Endodermal cell (in vitro differentiated cells): ENCODE measurements around the gene CEACAM19. TPM values are rescaled to one million over a fixed set of nuclear protein-coding genes. Genes with fewer than 3 reads are reported as not detected.

Source experiments
- DNase-seq: peaks from one replicate; pipeline ENCODE4 v3.0.0-alpha.2; 2017
- H3K27ac ChIP-seq: 2 replicates; pipeline ENCODE4 v1.5.1; 2013; ENCODE audit warnings: mild to moderate bottlenecking, low read depth, low read length, moderate library complexity
- H3K27me3 ChIP-seq: 2 replicates; pipeline ENCODE4 v1.6.1; 2013; ENCODE audit warnings: mild to moderate bottlenecking, low read length, moderate library complexity; ENCODE audit not compliant: insufficient read depth, control insufficient read depth, poor library complexity, severe bottlenecking
- H3K36me3 ChIP-seq: 2 replicates; pipeline ENCODE4 v1.7.0; 2013; ENCODE audit warnings: mild to moderate bottlenecking, low read length, moderate library complexity; ENCODE audit not compliant: control insufficient read depth, insufficient read depth
- H3K4me1 ChIP-seq: one replicate; pipeline ENCODE4 v1.7.0; 2013; ENCODE audit warnings: low read length; ENCODE audit not compliant: control insufficient read depth, insufficient read depth
- H3K4me3 ChIP-seq: 2 replicates; pipeline ENCODE4 v1.5.1; 2013; ENCODE audit warnings: mild to moderate bottlenecking, low read length, moderate library complexity
- H3K9ac ChIP-seq: 2 replicates; pipeline ENCODE4 v1.6.1; 2013; ENCODE audit warnings: mild to moderate bottlenecking, low read length, moderate library complexity; ENCODE audit not compliant: poor library complexity, severe bottlenecking; ENCODE audit errors: extremely low read depth
- H3K9me3 ChIP-seq: 2 replicates; pipeline ENCODE4 v1.6.1; 2013; ENCODE audit warnings: mild to moderate bottlenecking, low read length, moderate library complexity; ENCODE audit not compliant: control insufficient read depth
- H3K27ac Mint-ChIP-seq: 2 replicates; pipeline ENCODE4 v1.8.0; 2020; ENCODE audit warnings: mixed read lengths
- H3K27me3 Mint-ChIP-seq: 2 replicates; pipeline ENCODE4 v1.8.0; 2021; ENCODE audit warnings: mild to moderate bottlenecking, mixed read lengths; ENCODE audit not compliant: insufficient read depth
- H3K36me3 Mint-ChIP-seq: 2 replicates; pipeline ENCODE4 v1.8.0; 2020; ENCODE audit warnings: low read depth, mixed read lengths
- H3K4me1 Mint-ChIP-seq: 2 replicates; pipeline ENCODE4 v1.8.0; 2020; ENCODE audit warnings: mixed read lengths
- H3K4me3 Mint-ChIP-seq: 2 replicates; pipeline ENCODE4 v1.8.0; 2020; ENCODE audit warnings: mild to moderate bottlenecking, moderate library complexity, mixed read lengths
- H3K9me3 Mint-ChIP-seq: 2 replicates; pipeline ENCODE4 v1.8.0; 2020; ENCODE audit warnings: mild to moderate bottlenecking, mixed read lengths
- CTCF ChIP-seq: fragments of 200-600 bp; sonication (generic); conservative IDR thresholded peaks from 2 replicates; pipeline ENCODE4 v1.5.0; 2021; ENCODE audit warnings: antibody characterized with exemption, mild to moderate bottlenecking
- WGBS, 2 experiments: methylation state at CpG; one replicate each; pipeline versions ENCODE4 v1.1.5 to v1.1.7; 2013; ENCODE audit warnings: missing lambda C conversion rate in 2 of 2, mixed read lengths in 1 of 2; ENCODE audit not compliant: insufficient coverage in 1 of 2, insufficient read length in 1 of 2; 5-methylcytosine and 5-hydroxymethylcytosine counted together
- total RNA-seq, 2 donors: library from RNA; stranded (reverse); fragmentation: NEBNext Ultra II Directional in 1 of 2; extraction: Animal tissue kit (Norgen Biotek cat#: 25700) in 1 of 2; gene quantifications; 2 replicates in 1 of 2; 3 replicates in 1 of 2; pipeline ENCODE4 v1.2.1, GENCODE V29; 2021

The CEACAM19 gene
- total RNA-seq, 2 donors from 2014 or later, result 2.2 to 2.8 TPM

DNA sequence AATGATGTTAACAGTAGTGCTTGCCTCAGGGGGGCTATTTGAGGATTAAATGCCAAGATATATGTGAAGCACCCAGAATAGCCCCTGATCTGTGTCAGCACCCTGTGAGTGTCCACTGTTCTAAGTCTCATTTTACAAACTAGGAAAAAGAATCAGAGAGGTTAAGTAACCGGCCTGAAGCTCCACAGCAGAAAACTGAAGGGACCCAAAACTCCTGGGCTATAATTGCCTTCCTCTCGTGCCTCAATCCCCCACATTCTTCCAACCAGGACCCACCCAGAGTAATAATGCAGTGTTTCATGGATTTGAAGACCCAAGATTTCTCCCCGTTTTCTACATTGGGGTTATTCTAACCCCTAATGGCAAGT, 25.2 kb upstream of the CEACAM19 start:
- H3K4me1 ChIP-seq, result no peaks in the 10 kb centered on the region
- no peak for DNase-seq
- H3K27ac ChIP-seq, result no peak overlapping the region
- peaks cover 41% of the 10 kb centered on the region for H3K36me3 Mint-ChIP-seq
- H3K9me3 ChIP-seq, result no peaks in the 10 kb centered on the region
- no peaks in the 10 kb centered on the region for H3K4me1 Mint-ChIP-seq
- H3K27me3 Mint-ChIP-seq, result peaks cover 17% of the 10 kb centered on the region
- no peak overlapping the region for H3K4me3 Mint-ChIP-seq
- no peaks in the 10 kb centered on the region for H3K9me3 Mint-ChIP-seq
- 96 to 100% methylated on average over 2 to 3 of the region's 3 CpGs for WGBS, 2 experiments
- peaks cover 38% of the 10 kb centered on the region for H3K36me3 ChIP-seq
- no peaks in the 10 kb centered on the region for H3K27me3 ChIP-seq
- no peak overlapping the region for H3K4me3 ChIP-seq
- TF ChIP-seq CTCF, result no peak
- H3K27ac Mint-ChIP-seq, result no peak overlapping the region
- H3K9ac ChIP-seq, result no peak overlapping the region

- no peak for TF ChIP-seq CTCF
- H3K4me3 Mint-ChIP-seq, result no peak overlapping the region
These were observed 24.1 kb upstream of the CEACAM19 start for GRCh38 chr19:44647144-44647543.

GRCh38 chr19:44648631-44649251, 22.5 kb upstream of the CEACAM19 start:
- DNase-seq, result no peak
- no peak overlapping the region for H3K4me3 Mint-ChIP-seq
- H3K27ac ChIP-seq, result no peak overlapping the region
- H3K27ac Mint-ChIP-seq, result no peak overlapping the region
- no peaks in the 10 kb centered on the region for H3K27me3 ChIP-seq
- H3K36me3 ChIP-seq, result peaks cover 58% of the 10 kb centered on the region
- peaks cover 58% of the 10 kb centered on the region for H3K36me3 Mint-ChIP-seq
- H3K9me3 Mint-ChIP-seq, result no peaks in the 10 kb centered on the region
- H3K4me1 Mint-ChIP-seq, result no peaks in the 10 kb centered on the region
- no peaks in the 10 kb centered on the region for H3K4me1 ChIP-seq
- no peaks in the 10 kb centered on the region for H3K9me3 ChIP-seq
- no peak for TF ChIP-seq CTCF
- 92% methylated on average over 2 to 3 of the region's 3 CpGs for WGBS, 2 experiments
- H3K27me3 Mint-ChIP-seq, result no peaks in the 10 kb centered on the region
- H3K4me3 ChIP-seq, result no peak overlapping the region
- no peak overlapping the region for H3K9ac ChIP-seq

More at GRCh38 chr19:44647144-44647543, 24.1 kb upstream of the CEACAM19 start:
- Mint-ChIP-seq H3K36me3 (peaks cover 47% of the 10 kb centered on the region), H3K9me3 (no peaks in the 10 kb centered on the region), H3K4me1 (no peaks in the 10 kb centered on the region), H3K27me3 (peaks cover 10% of the 10 kb centered on the region), H3K27ac (no peak overlapping the region)
- no peaks in the 10 kb centered on the region for H3K27me3 ChIP-seq
- peaks cover 48% of the 10 kb centered on the region for H3K36me3 ChIP-seq
- no peak overlapping the region for H3K9ac ChIP-seq
- no peak overlapping the region for H3K27ac ChIP-seq
- 95 to 96% methylated on average over 31 of the region's 31 CpGs for WGBS, 2 experiments
- no peaks in the 10 kb centered on the region for H3K9me3 ChIP-seq
- DNase-seq, result no peak
- no peaks in the 10 kb centered on the region for H3K4me1 ChIP-seq
- no peak overlapping the region for H3K4me3 ChIP-seq
